MM.1S (cell line): ENCODE results near the gene TLE3.

ENCODE experiments used
- DNase-seq: peaks from one replicate; pipeline ENCODE4 v3.0.0-alpha.2; 2015
- H2AFZ ChIP-seq: fragments of 300-600 bp; sonication (generic); 2 replicates; pipeline ENCODE4 v1.6.0; 2016; ENCODE audit warnings: antibody characterized with exemption, low read length
- H3F3A ChIP-seq: fragments of 300-600 bp; sonication (generic); 2 replicates; pipeline ENCODE4 v1.6.1; 2016; ENCODE audit warnings: mild to moderate bottlenecking, antibody characterized with exemption, low read length, moderate library complexity, mixed read lengths; ENCODE audit not compliant: insufficient read depth
- H3K27ac ChIP-seq: fragments of 300-600 bp; sonication (generic); 2 replicates; pipeline ENCODE4 v1.5.1; 2016; ENCODE audit warnings: mild to moderate bottlenecking, low read length
- H3K27me3 ChIP-seq: fragments of 300-600 bp; sonication (generic); replicated peaks from 2 replicates; pipeline ENCODE4 v1.6.0; 2016; ENCODE audit warnings: low read length; ENCODE audit not compliant: insufficient read depth
- H3K36me3 ChIP-seq: fragments of 300-600 bp; sonication (generic); replicated peaks from 2 replicates; pipeline ENCODE4 v1.6.1; 2016; ENCODE audit warnings: mild to moderate bottlenecking, low read length, mixed read lengths; ENCODE audit not compliant: insufficient read depth
- H3K4me1 ChIP-seq: fragments of 300-600 bp; sonication (generic); 2 replicates; pipeline ENCODE4 v1.6.1; 2016; ENCODE audit warnings: low read length, mixed read lengths
- H3K4me2 ChIP-seq: fragments of 300-600 bp; sonication (generic); 2 replicates; pipeline ENCODE4 v1.6.0; 2016; ENCODE audit warnings: low read depth, low read length
- H3K4me3 ChIP-seq: fragments of 300-600 bp; sonication (generic); 2 replicates; pipeline ENCODE4 v1.5.1; 2016; ENCODE audit warnings: low read length, mixed read lengths
- H3K79me2 ChIP-seq: fragments of 300-600 bp; sonication (generic); 2 replicates; pipeline ENCODE4 v1.6.1; 2016; ENCODE audit warnings: mixed run types, low read length, mixed read lengths
- H3K9ac ChIP-seq: fragments of 300-600 bp; sonication (generic); 2 replicates; pipeline ENCODE4 v1.6.1; 2016; ENCODE audit warnings: low read length, mixed read lengths
- H3K9me2 ChIP-seq: fragments of 300-600 bp; sonication (generic); replicated peaks from 2 replicates; pipeline ENCODE4 v1.6.1; 2016; ENCODE audit warnings: mild to moderate bottlenecking, low read length, mixed read lengths; ENCODE audit not compliant: insufficient read depth
- H3K9me3 ChIP-seq: fragments of 300-600 bp; sonication (generic); replicated peaks from 2 replicates; pipeline ENCODE4 v1.6.1; 2016; ENCODE audit warnings: mild to moderate bottlenecking, low read length, mixed read lengths; ENCODE audit not compliant: insufficient read depth
- H4K20me1 ChIP-seq: fragments of 300-600 bp; sonication (generic); 2 replicates; pipeline ENCODE4 v1.6.1; 2016; ENCODE audit warnings: mild to moderate bottlenecking, low read length, moderate library complexity, mixed read lengths; ENCODE audit not compliant: insufficient read depth
- CTCF ChIP-seq: fragments of 300-600 bp; sonication (generic); IDR thresholded peaks from 2 replicates; pipeline ENCODE4 v1.5.1; 2016; ENCODE audit warnings: antibody characterized with exemption, low read length, mixed read lengths
- EZH2 ChIP-seq: fragments of 300-600 bp; sonication (generic); optimal IDR thresholded peaks from 2 replicates; pipeline ENCODE3; 2017; ENCODE audit warnings: low read depth, mild to moderate bottlenecking, antibody characterized with exemption, low read length, mixed read lengths
- EZH2phosphoT487 ChIP-seq: fragments of 300-600 bp; sonication (generic); IDR thresholded peaks from 2 replicates; pipeline ENCODE4 v1.6.1; 2018; ENCODE audit warnings: antibody characterized with exemption, low read length

TLE3 gene

GRCh38 chr15:70089692-70089971 lies 8.1 kb downstream of the TLE3 start:
- Histone ChIP-seq H3K79me2 (peaks cover 99% of the 10 kb centered on the region), H3F3A (peaks cover 6% of the 10 kb centered on the region; the same call in 1 of the 2 replicates), H3K4me3 (no peak overlapping the region), H2AFZ (no peak overlapping the region), H3K4me1 (peaks cover 57% of the 10 kb centered on the region), H4K20me1 (peaks cover 63% of the 10 kb centered on the region), H3K27me3 (no peaks in the 10 kb centered on the region), H3K36me3 (peaks cover 18% of the 10 kb centered on the region), H3K4me2 (no peak overlapping the region), H3K9me2 (no peaks in the 10 kb centered on the region), H3K9ac (no peak overlapping the region), H3K9me3 (no peaks in the 10 kb centered on the region), H3K27ac (no peak overlapping the region)
- TF ChIP-seq CTCF: no peak
- no peak for TF ChIP-seq EZH2
- no peak for TF ChIP-seq EZH2phosphoT487
- DNase-seq: no peak

- H2AFZ ChIP-seq: no peak overlapping the region
- H3K27me3 ChIP-seq: no peaks in the 10 kb centered on the region
- TF ChIP-seq EZH2: no peak
- TF ChIP-seq CTCF: no peak
- no peak for TF ChIP-seq EZH2phosphoT487
- no peaks in the 10 kb centered on the region for H3K9me2 ChIP-seq
- H3F3A ChIP-seq: peaks cover 9% of the 10 kb centered on the region; the same call in 1 of the 2 replicates
- H3K27ac ChIP-seq: no peak overlapping the region
- H3K9me3 ChIP-seq: no peaks in the 10 kb centered on the region
- H3K36me3 ChIP-seq: peaks cover 23% of the 10 kb centered on the region
- H3K9ac ChIP-seq: no peak overlapping the region
- peaks cover 59% of the 10 kb centered on the region for H3K4me1 ChIP-seq
- H3K4me3 ChIP-seq: no peak overlapping the region
- peaks cover 66% of the 10 kb centered on the region for H4K20me1 ChIP-seq
- H3K4me2 ChIP-seq: no peak overlapping the region
- DNase-seq: no peak
- peaks cover 99% of the 10 kb centered on the region for H3K79me2 ChIP-seq
Measured at GRCh38 chr15:70088887-70089691, 8.6 kb downstream of the TLE3 start.

GRCh38 chr15:70088455-70088854 lies 9.3 kb downstream of the TLE3 start:
- Histone ChIP-seq H3K79me2 (peaks cover 99% of the 10 kb centered on the region), H2AFZ (no peak overlapping the region), H3K4me1 (peaks cover 59% of the 10 kb centered on the region), H3K9me3 (no peaks in the 10 kb centered on the region), H3K4me3 (no peak overlapping the region), H3K27ac (no peak overlapping the region), H3F3A (peaks cover 15% of the 10 kb centered on the region; the same call in 1 of the 2 replicates), H3K9me2 (no peaks in the 10 kb centered on the region), H3K4me2 (no peak overlapping the region), H3K27me3 (no peaks in the 10 kb centered on the region), H3K36me3 (peaks cover 25% of the 10 kb centered on the region), H4K20me1 (peaks cover 69% of the 10 kb centered on the region), H3K9ac (no peak overlapping the region)
- DNase-seq: no peak
- TF ChIP-seq EZH2phosphoT487: no peak
- TF ChIP-seq CTCF: no peak
- no peak for TF ChIP-seq EZH2
